Measurements from ENCODE around the gene LIMS1. TPM values are rescaled to one million over a fixed set of nuclear protein-coding genes. Genes with fewer than 3 reads are reported as not detected.
"Not testable (repeated sequence)": the region's sequence is repeated elsewhere in the genome, so short reads cannot be mapped to it uniquely, and the experiment has no call there.

LIMS1 gene
- total RNA-seq, 1 experiment from 2014 or later = 101 TPM

DNA sequence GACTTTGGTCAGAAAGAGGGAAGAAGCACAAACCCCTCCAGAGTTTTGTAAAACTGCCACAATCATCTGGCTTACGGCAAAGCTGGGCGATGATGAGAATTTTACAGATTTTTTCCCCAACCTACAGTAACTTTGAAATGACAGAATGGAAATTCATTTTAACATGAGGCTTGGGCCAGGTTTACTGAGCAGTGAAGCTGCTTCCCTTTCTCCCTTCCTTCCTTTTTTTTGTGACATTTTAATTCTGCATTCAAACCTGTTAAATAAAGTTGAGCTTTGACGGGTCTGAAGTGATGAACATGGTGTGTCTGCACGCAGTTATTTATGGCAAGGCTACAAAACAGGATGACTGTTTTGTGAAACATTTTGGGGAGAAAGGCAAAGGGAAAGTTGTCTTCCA lies 123.2 kb downstream of the LIMS1 start:
- ATAC-seq; H3K9me3 ChIP-seq (ENCODE audit: control insufficient read depth, insufficient read depth, low read depth, low read length); H3K27ac ChIP-seq (ENCODE audit: low read length); H3K4me1 ChIP-seq (ENCODE audit: control insufficient read depth, insufficient read depth, low read length); intact Hi-C loops (cut with micrococcal nuclease; ENCODE audit: unreplicated experiment); in situ Hi-C loops (cut with HindIII; ENCODE audit: low pct_unique_long_range_greater_than_20kb, low sequenced_read_pairs); DNase-seq (ENCODE audit: low read depth, low spot score); H3K27me3 ChIP-seq (ENCODE audit: control insufficient read depth, insufficient read depth, low read length); CTCF ChIA-PET; H3K36me3 ChIP-seq (ENCODE audit: control insufficient read depth, insufficient read depth, low read length); POLR2A ChIA-PET; H3K4me3 ChIP-seq (ENCODE audit: low read depth in 2 of 2, low read length in 2 of 2); BruUV-seq (replicated peaks): not testable (repeated sequence)

DNA sequence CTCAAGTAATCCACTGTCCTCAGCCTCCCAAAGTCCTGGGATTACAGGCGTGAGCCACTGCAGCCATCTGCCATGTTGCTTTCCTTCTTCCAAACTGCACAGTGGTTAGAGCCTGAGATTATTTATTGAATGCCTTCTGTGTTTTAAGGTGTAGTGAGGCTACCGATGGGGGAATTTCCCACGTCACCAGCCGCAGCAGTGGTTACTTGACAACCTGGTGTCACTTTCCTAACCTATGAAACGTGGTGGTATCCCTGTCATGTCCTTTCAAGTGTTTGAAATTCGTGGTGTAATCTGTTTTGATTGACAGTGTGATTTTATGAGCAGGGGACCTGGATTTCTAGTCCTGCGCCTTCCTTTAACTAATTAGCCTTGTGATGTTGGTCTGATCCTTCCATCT lies 124.3 kb downstream of the LIMS1 start:
- BruUV-seq (replicated peaks); intact Hi-C loops (cut with micrococcal nuclease; ENCODE audit: unreplicated experiment); H3K27ac ChIP-seq (ENCODE audit: low read length); POLR2A ChIA-PET; DNase-seq (ENCODE audit: low read depth, low spot score); H3K4me3 ChIP-seq (ENCODE audit: low read depth in 2 of 2, low read length in 2 of 2); ATAC-seq; in situ Hi-C loops (cut with HindIII; ENCODE audit: low pct_unique_long_range_greater_than_20kb, low sequenced_read_pairs); H3K27me3 ChIP-seq (ENCODE audit: control insufficient read depth, insufficient read depth, low read length); H3K36me3 ChIP-seq (ENCODE audit: control insufficient read depth, insufficient read depth, low read length); H3K9me3 ChIP-seq (ENCODE audit: control insufficient read depth, insufficient read depth, low read depth, low read length); H3K4me1 ChIP-seq (ENCODE audit: control insufficient read depth, insufficient read depth, low read length); CTCF ChIA-PET: not testable (repeated sequence)

DNA sequence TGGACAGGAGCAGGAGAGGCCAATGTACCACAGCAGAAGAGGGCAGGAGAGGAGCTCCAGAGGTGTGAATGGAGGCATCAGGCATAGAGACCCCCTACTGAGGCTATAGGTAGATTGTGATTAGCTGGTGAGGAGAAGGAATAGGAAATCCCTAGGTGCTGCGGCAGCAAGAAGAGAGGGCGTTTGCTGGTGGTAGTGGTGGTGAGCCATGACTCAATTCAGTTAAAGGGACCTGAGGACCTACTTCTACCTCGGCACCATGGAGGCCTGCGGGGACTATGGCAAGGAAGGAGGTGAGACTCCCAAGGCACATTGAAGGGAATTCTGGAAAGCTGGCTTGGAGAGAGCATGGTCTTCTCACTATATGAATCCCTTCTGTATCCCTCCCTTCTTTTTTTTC lies 127.2 kb downstream of the LIMS1 start:
- CTCF ChIA-PET; intact Hi-C loops (cut with micrococcal nuclease; ENCODE audit: unreplicated experiment); in situ Hi-C loops (cut with HindIII; ENCODE audit: low pct_unique_long_range_greater_than_20kb, low sequenced_read_pairs); DNase-seq (ENCODE audit: low read depth, low spot score); BruUV-seq (replicated peaks); POLR2A ChIA-PET; H3K27ac ChIP-seq (ENCODE audit: low read length); ATAC-seq; H3K27me3 ChIP-seq (ENCODE audit: control insufficient read depth, insufficient read depth, low read length); H3K9me3 ChIP-seq (ENCODE audit: control insufficient read depth, insufficient read depth, low read depth, low read length); H3K4me1 ChIP-seq (ENCODE audit: control insufficient read depth, insufficient read depth, low read length); H3K36me3 ChIP-seq (ENCODE audit: control insufficient read depth, insufficient read depth, low read length); H3K4me3 ChIP-seq (ENCODE audit: low read depth in 2 of 2, low read length in 2 of 2): not testable (repeated sequence)

GRCh38 chr2:108662207-108662612 lies 127.9 kb downstream of the LIMS1 start:
- H3K4me1 ChIP-seq (ENCODE audit: control insufficient read depth, insufficient read depth, low read length); H3K27ac ChIP-seq (ENCODE audit: low read length); H3K36me3 ChIP-seq (ENCODE audit: control insufficient read depth, insufficient read depth, low read length); H3K4me3 ChIP-seq (ENCODE audit: low read depth in 2 of 2, low read length in 2 of 2); DNase-seq (ENCODE audit: low read depth, low spot score); POLR2A ChIA-PET; H3K27me3 ChIP-seq (ENCODE audit: control insufficient read depth, insufficient read depth, low read length); in situ Hi-C loops (cut with HindIII; ENCODE audit: low pct_unique_long_range_greater_than_20kb, low sequenced_read_pairs); BruUV-seq (replicated peaks); intact Hi-C loops (cut with micrococcal nuclease; ENCODE audit: unreplicated experiment); CTCF ChIA-PET; H3K9me3 ChIP-seq (ENCODE audit: control insufficient read depth, insufficient read depth, low read depth, low read length): not testable (repeated sequence)
- peak; percentile 84 for ATAC-seq

- BruUV-seq (replicated peaks); in situ Hi-C loops (cut with HindIII; ENCODE audit: low pct_unique_long_range_greater_than_20kb, low sequenced_read_pairs); intact Hi-C loops (cut with micrococcal nuclease; ENCODE audit: unreplicated experiment); H3K27me3 ChIP-seq (ENCODE audit: control insufficient read depth, insufficient read depth, low read length); H3K36me3 ChIP-seq (ENCODE audit: control insufficient read depth, insufficient read depth, low read length); H3K9me3 ChIP-seq (ENCODE audit: control insufficient read depth, insufficient read depth, low read depth, low read length); H3K27ac ChIP-seq (ENCODE audit: low read length); DNase-seq (ENCODE audit: low read depth, low spot score); ATAC-seq; CTCF ChIA-PET; POLR2A ChIA-PET; H3K4me1 ChIP-seq (ENCODE audit: control insufficient read depth, insufficient read depth, low read length); H3K4me3 ChIP-seq (ENCODE audit: low read depth in 2 of 2, low read length in 2 of 2): not testable (repeated sequence)
Measured at GRCh38 chr2:108663346-108663745, 129.1 kb downstream of the LIMS1 start.

GRCh38 chr2:108664089-108664488 lies 129.8 kb downstream of the LIMS1 start:
- POLR2A ChIA-PET; H3K4me1 ChIP-seq (ENCODE audit: control insufficient read depth, insufficient read depth, low read length); in situ Hi-C loops (cut with HindIII; ENCODE audit: low pct_unique_long_range_greater_than_20kb, low sequenced_read_pairs); H3K4me3 ChIP-seq (ENCODE audit: low read depth in 2 of 2, low read length in 2 of 2); H3K9me3 ChIP-seq (ENCODE audit: control insufficient read depth, insufficient read depth, low read depth, low read length); BruUV-seq (replicated peaks); H3K27me3 ChIP-seq (ENCODE audit: control insufficient read depth, insufficient read depth, low read length); H3K36me3 ChIP-seq (ENCODE audit: control insufficient read depth, insufficient read depth, low read length); DNase-seq (ENCODE audit: low read depth, low spot score); H3K27ac ChIP-seq (ENCODE audit: low read length); CTCF ChIA-PET; ATAC-seq; intact Hi-C loops (cut with micrococcal nuclease; ENCODE audit: unreplicated experiment): not testable (repeated sequence)

GRCh38 chr2:108664979-108665378 lies 130.7 kb downstream of the LIMS1 start:
- H3K36me3 ChIP-seq (ENCODE audit: control insufficient read depth, insufficient read depth, low read length); CTCF ChIA-PET; H3K9me3 ChIP-seq (ENCODE audit: control insufficient read depth, insufficient read depth, low read depth, low read length); H3K4me3 ChIP-seq (ENCODE audit: low read depth in 2 of 2, low read length in 2 of 2); DNase-seq (ENCODE audit: low read depth, low spot score); ATAC-seq; BruUV-seq (replicated peaks); H3K4me1 ChIP-seq (ENCODE audit: control insufficient read depth, insufficient read depth, low read length); in situ Hi-C loops (cut with HindIII; ENCODE audit: low pct_unique_long_range_greater_than_20kb, low sequenced_read_pairs); POLR2A ChIA-PET; H3K27ac ChIP-seq (ENCODE audit: low read length); intact Hi-C loops (cut with micrococcal nuclease; ENCODE audit: unreplicated experiment); H3K27me3 ChIP-seq (ENCODE audit: control insufficient read depth, insufficient read depth, low read length): not testable (repeated sequence)

- CTCF ChIA-PET; H3K4me3 ChIP-seq (ENCODE audit: low read depth in 2 of 2, low read length in 2 of 2); BruUV-seq (replicated peaks); in situ Hi-C loops (cut with HindIII; ENCODE audit: low pct_unique_long_range_greater_than_20kb, low sequenced_read_pairs); ATAC-seq; H3K27ac ChIP-seq (ENCODE audit: low read length); H3K27me3 ChIP-seq (ENCODE audit: control insufficient read depth, insufficient read depth, low read length); intact Hi-C loops (cut with micrococcal nuclease; ENCODE audit: unreplicated experiment); H3K4me1 ChIP-seq (ENCODE audit: control insufficient read depth, insufficient read depth, low read length); DNase-seq (ENCODE audit: low read depth, low spot score); H3K36me3 ChIP-seq (ENCODE audit: control insufficient read depth, insufficient read depth, low read length); POLR2A ChIA-PET; H3K9me3 ChIP-seq (ENCODE audit: control insufficient read depth, insufficient read depth, low read depth, low read length): not testable (repeated sequence)
Measured at GRCh38 chr2:108665975-108666374, 131.7 kb downstream of the LIMS1 start.
